D721Med (cell line): Measurements from ENCODE around the gene RGS7.

ENCODE experiments used
- DNase-seq: peaks from one replicate; pipeline ENCODE4 v3.0.0; 2011; ENCODE audit warnings: low spot score; ENCODE audit not compliant: insufficient read length
- FAIRE-seq: peaks from 2 replicates; lab custom pipeline; 2011; peaks lifted over from hg19 to GRCh38; lab: Jason Lieb, UNC
- TF ChIP-seq, protein P1 (sequence below): IDR thresholded peaks from 2 replicates; pipeline ENCODE4 v1.5.1; 2012; ENCODE audit warnings: mild to moderate bottlenecking, control low read depth; ENCODE audit not compliant: insufficient read depth; ENCODE audit errors: missing control alignments

The RGS7 gene

DNA sequence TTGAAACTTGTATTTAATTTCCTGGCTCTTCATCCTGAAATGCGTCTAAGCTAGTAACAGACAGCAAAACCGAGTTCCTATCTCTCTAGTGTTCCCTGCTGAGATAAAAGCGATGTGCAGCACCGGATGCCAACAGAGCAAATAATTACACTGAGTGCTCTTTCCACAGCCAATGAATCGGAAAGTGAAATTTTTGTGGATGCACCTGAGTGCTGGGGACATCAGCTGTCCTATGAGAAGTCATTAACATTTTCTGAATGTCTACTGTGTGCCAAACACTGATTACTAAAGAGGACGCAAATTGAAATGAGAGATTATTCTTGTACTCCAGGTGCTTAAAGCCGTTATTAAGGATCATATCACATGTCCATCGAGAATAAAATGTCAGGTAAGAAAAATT lies 278.0 kb downstream of the RGS7 start:
- DNase-seq (no peak), FAIRE-seq (no peak)
- TF ChIP-seq, protein P1, sequence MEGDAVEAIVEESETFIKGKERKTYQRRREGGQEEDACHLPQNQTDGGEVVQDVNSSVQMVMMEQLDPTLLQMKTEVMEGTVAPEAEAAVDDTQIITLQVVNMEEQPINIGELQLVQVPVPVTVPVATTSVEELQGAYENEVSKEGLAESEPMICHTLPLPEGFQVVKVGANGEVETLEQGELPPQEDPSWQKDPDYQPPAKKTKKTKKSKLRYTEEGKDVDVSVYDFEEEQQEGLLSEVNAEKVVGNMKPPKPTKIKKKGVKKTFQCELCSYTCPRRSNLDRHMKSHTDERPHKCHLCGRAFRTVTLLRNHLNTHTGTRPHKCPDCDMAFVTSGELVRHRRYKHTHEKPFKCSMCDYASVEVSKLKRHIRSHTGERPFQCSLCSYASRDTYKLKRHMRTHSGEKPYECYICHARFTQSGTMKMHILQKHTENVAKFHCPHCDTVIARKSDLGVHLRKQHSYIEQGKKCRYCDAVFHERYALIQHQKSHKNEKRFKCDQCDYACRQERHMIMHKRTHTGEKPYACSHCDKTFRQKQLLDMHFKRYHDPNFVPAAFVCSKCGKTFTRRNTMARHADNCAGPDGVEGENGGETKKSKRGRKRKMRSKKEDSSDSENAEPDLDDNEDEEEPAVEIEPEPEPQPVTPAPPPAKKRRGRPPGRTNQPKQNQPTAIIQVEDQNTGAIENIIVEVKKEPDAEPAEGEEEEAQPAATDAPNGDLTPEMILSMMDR: no peak

DNA sequence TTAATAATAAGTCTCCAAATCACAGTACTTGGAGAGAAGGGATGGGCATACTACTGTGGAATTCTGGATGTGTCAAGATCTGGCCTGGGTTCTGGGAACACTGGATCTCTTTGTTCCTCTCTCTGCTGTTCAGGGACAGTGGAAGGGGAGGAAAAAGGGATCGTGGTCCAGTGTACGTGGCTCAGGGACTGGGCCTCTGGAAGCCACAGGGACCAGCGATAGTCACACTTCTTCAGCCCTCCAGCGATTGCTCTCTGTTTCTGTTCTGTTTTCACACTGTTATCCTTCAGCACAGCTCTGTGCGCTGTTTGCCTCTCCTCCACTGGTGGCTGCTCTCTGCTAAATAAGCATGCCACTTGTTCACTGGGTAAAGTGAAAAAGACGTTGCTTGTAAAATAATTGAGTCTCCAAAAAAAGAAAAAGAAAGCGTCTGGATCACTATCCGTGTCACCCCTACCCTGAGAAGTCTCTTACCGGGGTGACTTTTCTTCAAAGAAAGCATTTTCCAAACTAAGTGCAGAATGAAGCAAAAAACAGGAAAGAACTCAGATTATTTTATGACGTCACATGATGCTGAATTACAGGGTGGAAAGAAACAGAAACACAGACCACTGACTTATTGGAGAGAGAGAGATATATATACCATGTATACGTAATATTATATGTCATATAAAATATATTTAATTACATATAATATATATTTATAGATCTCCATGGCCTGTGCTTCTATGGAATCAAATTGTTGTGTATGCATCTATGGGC lies 279.4 kb downstream of the RGS7 start:
- no peak for DNase-seq

DNA sequence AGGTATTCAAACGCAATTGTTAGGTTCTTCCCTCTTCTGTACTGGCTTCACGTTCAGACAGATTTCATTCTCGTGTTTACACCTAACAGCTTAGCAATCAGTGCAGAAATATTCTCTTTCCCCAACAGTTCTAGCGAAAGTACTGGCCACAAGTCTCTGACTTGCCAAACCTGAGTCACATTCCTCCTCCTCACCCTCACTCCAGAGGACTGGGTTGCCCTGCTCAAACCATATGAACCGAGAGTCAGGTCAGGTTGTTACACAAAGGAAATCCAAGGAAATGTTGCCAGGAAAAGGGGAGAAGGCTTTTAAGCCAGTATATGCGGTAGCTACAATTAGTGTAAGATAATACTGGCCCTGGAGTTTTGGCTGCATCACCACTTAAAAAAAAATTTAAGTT lies 282.5 kb downstream of the RGS7 start:
- DNase-seq (no peak), FAIRE-seq (no peak)
- TF ChIP-seq, protein P1: no peak

More for the DNA sequence above, 279.4 kb downstream of the RGS7 start:
- TF ChIP-seq, protein P1: no peak
- FAIRE-seq: no peak

DNA sequence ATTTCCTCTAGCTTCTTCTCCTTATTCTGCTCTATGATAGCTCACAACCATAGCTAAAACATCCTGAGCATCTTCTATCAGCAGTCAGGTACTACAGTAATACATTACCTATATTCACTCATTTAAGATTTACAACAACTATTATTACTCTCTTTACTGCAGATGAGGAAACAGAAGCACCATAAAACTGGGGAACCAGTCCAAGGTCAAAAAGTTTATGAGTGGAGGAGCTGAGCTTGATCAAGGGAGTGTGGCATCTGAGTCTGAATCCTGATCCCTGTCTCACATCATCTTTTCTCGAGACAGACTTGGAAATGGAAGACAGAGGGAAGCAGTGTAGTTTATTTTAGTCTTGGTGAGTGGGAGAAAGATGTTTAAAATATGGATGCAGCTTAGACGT lies 288.6 kb downstream of the RGS7 start:
- TF ChIP-seq, protein P1: no peak
- no peak for DNase-seq
- no peak for FAIRE-seq

DNA sequence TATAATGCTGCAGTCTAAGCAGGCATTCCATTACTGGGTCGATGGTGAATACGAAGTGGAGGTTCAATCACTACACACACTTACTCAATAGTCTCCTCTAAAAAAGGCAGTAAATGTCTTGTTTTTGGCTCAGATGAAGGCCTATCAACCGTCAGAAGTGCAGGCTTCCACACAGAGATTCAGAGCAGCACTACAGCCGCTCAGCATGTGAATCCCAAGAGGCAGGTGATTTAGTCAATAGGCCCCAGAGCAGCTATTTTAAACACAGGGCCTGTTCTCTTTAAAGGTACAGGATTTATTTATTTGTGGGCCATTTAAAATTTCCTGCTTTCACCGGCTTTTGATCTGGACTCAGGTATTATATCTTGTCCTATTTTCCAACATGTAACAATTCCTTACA lies 293.7 kb downstream of the RGS7 start:
- FAIRE-seq: no peak
- no peak for DNase-seq
- TF ChIP-seq, protein P1: no peak

DNA sequence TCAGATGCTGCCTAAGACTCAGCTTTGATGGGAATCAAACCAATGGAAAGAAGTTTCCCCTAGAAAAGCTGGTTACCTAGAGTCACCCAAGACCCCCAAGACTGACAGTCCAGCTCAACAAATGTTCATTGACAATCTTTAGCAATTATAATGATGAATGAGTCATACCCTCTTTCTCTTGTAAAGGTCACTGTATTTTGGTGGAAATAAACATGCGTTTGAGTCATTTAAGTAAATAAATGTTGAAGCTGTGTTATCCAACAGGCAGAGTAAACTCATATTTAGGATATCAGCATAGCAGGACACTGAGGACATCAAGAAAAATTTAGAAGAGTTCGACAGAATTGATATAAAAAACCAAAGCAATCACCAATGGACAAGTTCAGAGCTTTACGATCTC lies 295.9 kb downstream of the RGS7 start:
- no peak for FAIRE-seq
- TF ChIP-seq, protein P1: no peak

DNA sequence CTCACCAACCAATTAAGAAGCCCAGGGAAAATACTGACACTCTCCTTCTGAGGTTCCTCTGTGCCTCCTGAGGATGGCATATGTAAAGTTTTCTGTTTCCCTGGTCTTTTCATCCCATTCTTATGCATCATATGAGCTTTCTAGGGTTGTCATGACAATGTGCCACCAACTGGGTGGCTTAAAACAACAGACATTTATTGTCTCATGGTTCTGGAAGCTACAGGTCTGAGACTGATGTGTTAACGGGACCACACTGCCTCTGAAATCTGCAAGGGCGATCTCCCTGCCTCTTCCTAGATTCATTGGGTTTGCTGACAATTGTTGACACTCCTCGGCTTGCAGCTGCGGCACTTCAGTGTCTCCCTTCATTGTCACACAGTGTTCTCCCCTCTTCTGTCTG lies 308.4 kb downstream of the RGS7 start:
- FAIRE-seq: no peak
- TF ChIP-seq, protein P1: no peak
- DNase-seq: no peak

More for the DNA sequence above, 295.9 kb downstream of the RGS7 start:
- DNase-seq: no peak
